GM18858 (cell line): ENCODE data around the gene ABCB8.

Experiments used
- ATAC-seq: cut with Tn5 transposase; IDR thresholded peaks from one replicate; pipeline ENCODE4 v1.9.1; 2021; ENCODE audit not compliant: unreplicated experiment

ABCB8 gene

GRCh38 chr7:151085329-151085690 is 57.1 kb downstream of the ABCB8 start:
- no peak for ATAC-seq

DNA sequence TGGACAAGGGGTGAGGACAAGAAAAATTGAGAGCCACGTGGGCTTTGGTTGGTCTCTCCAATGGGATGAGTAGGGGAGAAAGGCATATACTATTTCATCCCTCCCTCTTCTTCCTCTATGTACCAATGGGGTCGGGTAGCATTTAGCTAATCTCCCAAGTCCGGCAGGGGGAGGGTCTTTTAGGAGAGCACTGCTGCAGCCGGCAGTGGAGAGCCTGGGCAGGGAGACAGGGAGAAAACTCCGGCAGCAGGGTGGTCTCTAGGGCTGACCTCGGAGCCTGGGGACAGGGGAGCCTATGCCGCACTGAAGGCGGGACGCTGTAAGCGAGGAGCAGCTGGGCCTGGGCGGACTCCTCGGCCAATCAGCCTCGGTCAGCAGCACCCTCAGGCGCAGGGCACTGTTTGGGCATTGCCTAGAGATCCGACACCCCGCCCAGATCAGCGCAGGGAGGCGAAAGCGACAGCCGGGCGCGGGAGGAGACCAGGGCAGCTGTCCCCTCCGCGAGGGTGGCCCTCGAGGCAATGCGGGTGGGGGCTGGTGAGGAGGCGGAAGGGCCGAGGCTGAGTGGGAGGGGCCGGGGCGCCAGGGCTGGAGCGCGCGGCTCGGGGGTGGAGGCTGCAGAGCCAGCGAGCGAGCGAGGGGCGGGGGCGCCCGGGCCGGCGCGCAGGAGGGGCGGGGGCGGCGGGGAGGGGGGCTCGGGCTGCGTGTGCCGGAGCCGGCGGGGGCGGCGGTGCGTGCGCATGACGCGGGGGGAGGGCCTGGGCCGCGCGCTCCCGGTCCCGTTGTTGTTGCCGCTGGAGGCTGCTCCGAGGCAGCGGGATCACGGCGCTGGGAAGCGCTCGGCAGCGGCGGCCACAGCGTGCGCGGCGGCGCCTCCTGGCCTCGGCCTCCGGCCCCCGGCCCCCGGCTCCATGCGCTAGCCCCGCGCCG is 57.7 kb downstream of the ABCB8 start, which contains the start of gene AGAP3:
Gene AGAP3 (plus strand): TSS at position 785 of the 930 bp plus-strand sequence. CDS start 267 bp downstream, outside the sequence.
- ATAC-seq: peak; percentile 23

DNA sequence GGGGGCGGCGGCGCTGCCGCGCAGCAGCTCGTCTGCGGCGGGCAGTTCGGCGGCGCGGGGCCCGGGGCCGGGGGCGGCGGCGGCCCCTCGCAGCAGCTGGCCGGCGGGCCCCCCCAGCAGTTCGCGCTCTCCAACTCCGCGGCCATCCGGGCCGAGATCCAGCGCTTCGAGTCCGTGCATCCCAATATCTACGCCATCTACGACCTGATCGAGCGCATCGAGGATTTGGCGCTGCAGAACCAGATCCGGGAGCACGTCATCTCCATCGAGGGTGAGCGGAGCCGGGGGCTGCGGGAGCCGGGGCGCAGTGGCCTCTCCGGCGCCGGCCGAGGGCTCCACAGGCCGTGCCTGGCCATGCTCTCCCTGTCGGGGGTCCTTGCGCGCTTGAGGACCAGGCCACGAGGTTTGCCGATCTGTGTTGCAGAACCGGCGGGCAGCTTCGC is 58.6 kb downstream of the ABCB8 start:
- ATAC-seq: no peak

- no peak for ATAC-seq
These were observed 59.2 kb downstream of the ABCB8 start for GRCh38 chr7:151087245-151088018.

DNA sequence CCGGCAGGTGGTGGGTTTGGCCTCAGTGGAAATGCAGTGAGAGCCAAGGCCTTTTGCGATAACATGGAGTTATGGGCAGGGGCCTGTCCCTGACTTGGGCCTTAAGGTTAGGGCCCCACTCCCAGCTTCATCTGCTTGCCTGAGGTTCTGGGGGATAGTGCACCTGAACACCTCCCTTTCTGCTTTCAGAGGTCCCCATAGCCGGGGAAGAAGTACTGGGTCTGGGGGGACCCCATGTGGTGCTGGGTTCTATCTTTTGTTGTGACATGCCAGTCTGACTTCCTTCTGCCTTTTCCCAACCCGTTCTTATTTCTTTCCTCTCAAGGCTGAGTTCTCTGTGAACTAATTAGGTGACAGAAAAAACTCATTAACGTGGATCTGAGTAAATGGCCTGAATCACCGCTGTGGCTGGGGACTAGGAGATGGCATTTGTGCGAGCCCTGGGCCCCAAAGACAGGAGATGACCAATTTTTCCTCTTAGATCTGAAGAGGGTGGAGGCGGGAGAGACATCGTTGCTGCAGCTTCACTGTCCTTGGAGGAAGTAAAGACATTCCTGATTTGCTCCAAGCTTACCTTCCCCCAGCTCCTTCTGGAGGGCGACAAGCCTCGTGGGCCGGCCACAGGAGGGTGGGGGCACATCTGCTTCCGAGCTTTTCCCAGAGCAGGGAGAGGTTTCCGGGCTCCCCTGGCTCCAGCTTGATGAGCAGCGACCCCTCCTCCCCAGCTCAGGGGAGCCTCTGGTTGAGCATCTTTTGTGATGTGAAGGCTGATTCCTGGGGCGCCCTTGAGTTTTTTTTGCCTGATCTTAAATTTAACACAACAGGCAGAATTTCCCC is 60.0 kb downstream of the ABCB8 start:
- ATAC-seq: no peak

DNA sequence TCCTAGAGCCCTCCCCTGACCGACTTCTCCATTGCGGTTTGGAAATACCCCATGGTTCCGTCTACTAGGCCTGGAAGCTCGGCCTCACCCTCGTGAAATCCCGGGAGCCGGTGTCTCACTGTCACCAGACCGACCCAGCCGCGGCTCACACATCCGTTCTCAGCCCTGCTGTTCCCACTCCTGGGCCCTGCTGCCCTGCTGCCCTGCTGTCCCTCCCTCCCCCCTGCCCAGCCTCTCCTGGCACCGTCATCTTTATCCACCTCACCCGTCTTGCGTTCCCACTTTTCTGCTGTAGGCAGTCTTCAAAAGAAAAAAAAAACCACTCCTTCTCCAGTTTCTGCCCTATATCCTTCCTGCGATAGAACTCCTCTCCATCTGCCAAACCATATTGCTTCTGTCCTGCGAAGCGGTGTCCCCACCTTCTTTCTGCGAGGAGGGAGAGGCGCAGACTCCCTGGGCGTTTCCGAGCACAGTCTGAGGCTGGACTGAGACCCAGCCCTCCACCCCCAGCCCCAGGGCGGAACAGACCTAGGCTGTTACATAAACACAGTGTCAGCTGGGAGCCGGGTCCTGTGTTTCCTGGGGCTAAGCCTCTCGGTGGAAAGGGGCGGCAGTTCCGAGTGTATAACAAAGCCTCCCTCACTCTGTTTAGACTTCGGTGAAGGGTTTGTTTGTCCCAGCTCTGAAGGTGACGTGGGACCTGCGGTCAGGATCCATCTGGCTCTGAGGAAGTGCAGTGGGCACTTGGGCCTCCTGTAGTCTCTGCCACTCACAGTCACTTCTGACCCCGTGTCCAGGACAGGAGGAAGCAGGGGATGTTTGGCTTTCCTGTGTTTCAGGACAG is 60.8 kb downstream of the ABCB8 start:
- no peak for ATAC-seq

GRCh38 chr7:151089893-151090730 is 61.9 kb downstream of the ABCB8 start:
- ATAC-seq: no peak

DNA sequence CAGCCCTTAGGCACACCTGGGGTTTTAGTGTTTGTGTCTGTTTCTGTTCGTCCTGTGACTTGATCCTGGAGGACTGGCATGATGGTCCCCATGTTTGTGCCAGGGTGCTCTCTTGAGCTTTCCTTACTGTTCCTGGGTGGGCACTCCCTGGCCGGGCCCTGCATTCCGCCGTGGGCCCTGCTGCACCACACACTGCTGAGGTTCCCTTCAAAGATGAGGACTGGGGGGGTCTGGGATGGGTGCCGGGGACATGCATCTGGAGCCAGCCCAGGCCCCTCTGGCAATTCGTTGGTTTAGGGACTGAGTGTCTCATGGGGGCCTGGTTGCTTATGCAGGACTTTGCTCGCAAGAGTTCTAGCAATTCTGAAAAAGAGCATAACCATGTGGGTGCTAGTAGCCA is 62.8 kb downstream of the ABCB8 start:
- ATAC-seq: no peak

DNA sequence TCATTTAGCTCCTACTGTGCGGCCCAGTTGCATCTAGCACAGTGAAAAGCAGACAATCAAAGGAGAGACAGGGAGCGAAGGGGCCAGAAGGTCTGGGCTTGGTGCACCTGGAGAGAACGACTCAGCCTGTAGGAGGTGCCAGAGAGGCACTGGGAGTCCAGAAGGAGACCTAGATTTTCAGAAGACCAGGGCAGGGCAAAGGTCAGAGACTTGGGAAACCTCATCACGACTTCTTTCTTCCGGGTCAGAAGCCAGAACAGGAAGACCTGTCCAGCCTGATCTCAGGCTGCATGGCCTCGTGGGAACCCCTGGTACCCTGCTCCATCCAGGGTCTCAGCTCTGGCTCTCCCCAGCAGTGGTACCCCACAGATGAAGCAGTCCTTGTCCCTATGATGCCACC is 63.2 kb downstream of the ABCB8 start:
- ATAC-seq: no peak

DNA sequence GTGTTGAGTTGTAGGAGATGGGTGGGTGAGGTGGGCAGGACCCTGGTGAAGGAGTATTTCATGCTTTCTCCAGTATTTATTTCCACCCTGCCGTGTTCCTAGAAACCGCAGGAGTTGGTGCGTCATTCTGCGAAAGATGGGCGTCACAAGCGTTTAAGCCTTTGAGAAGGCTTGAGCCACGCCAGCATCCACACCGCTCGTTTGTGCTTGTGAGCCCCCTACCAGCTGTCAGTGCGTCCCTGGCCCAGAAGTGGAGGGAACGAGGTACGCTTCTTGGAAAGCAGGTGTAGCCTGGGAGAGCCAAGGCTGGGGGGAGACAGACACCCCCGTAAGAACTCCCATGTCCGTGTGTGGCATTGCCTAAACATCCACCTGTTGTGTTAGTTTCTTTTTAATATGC is 63.7 kb downstream of the ABCB8 start:
- no peak for ATAC-seq

DNA sequence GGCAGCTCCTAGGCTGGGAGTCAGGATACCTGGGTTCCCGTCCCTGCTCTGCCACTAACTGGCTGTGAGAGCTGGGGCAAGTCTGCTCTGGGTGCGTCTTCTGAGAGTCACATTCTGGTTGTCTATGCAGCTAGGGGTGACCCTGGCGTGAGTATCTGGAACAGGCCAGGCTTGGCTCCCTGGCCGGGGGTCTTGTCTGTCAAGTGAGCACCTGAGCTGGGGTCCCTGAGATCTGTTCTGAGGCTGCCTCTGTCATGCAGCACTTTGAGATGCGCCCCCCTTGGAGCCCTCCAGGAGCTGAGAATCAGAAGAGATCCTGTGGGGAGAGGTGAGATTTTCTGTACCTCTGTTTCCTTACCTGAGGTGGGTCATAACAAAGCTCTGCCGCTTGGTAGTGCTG is 65.5 kb downstream of the ABCB8 start:
- ATAC-seq: no peak

GRCh38 chr7:151094675-151095074 is 66.4 kb downstream of the ABCB8 start:
- no peak for ATAC-seq

GRCh38 chr7:151095123-151095797 is 67.0 kb downstream of the ABCB8 start:
- no peak for ATAC-seq

- ATAC-seq: no peak
These were observed 67.7 kb downstream of the ABCB8 start for GRCh38 chr7:151095828-151096475.
